Measurements from ENCODE around the gene TIMM10B.
"Not testable (repeated sequence)": the region's sequence is repeated elsewhere in the genome, so short reads cannot be mapped to it uniquely, and the experiment has no call there.

Gene TIMM10B

DNA sequence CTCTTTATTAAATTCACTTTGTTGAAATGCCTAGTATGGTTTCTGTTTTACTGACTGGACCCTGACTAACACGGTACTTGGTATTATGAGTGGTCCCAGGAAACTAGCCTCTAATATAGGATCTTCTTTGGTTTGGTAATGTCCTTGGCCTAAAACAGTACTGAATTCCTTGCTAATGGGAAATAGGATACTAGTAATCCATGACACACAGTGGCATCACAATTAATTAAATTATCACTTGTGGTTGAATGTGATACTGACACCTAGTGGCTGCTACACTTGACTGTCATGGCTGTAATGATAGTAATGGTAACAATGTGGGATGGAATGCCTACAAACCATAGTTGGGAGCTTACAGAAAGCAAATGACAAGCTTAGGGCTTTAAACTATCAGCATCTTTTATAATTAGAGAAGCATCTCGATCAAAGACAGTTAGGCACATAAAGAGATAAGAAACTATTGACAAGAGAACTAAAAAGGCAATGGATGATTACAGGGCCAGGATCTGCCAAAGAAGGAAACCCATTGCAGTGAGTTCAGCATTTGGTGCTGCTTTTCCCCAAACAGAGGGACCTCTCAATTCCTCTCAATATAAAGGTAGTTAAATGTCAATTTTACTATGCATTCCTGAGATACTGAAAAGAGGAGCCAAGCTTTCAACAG, 24.4 kb downstream of the TIMM10B start:
- peak; percentile 44 for DNase-seq (ENCODE audit: low spot score)

GRCh38 chr11:6516865-6517264, 35.6 kb downstream of the TIMM10B start:
- no peak for DNase-seq (ENCODE audit: low spot score)

- DNase-seq (ENCODE audit: low spot score) = no peak
These were observed 39.0 kb downstream of the TIMM10B start for GRCh38 chr11:6520265-6520664.

DNA sequence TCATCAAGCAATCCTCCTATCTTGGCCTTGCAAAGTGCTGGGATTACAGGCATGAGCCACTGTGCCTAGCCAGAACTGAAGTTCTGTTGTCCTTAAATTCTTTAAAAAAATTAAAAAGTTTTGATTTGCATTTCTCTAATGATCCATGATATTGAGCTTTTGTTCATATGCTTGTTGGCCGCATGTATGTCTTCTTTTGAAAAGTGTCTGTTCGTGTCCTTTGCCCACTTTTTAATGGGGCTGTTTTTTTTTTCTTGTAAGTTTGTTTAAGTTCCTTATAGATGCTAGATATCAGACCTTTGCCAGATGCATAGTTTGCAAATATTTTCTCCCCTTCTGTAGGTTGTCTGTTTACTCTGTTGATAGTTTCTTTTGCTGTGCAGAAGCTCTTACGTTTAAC, 40.6 kb downstream of the TIMM10B start:
- not testable (repeated sequence) for DNase-seq (ENCODE audit: low spot score)

GRCh38 chr11:6523253-6523652, 42.0 kb downstream of the TIMM10B start:
- no peak for DNase-seq (ENCODE audit: low spot score)

GRCh38 chr11:6526411-6527135, 45.3 kb downstream of the TIMM10B start:
- DNase-seq (ENCODE audit: low spot score) = no peak

DNA sequence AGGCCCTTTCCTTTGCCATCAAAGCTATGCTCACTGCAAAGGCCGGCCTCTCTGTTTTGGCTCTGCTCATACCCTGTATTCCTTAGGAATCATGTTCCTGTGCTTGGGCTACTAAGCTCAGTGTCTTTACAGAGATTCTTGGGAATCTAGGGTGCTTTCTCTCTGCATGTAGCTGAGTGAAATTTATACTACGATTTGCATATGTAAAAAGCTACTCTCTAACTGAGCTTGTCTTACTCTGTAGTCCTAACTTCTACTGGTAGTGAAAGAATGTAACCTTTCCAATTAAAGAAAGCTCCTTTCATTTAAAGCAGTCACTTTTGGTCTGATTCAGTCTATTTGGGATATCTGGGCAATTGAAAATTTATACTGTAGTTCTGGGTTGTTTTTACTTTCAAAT, 48.0 kb downstream of the TIMM10B start:
- DNase-seq (ENCODE audit: low spot score) = no peak

DNA sequence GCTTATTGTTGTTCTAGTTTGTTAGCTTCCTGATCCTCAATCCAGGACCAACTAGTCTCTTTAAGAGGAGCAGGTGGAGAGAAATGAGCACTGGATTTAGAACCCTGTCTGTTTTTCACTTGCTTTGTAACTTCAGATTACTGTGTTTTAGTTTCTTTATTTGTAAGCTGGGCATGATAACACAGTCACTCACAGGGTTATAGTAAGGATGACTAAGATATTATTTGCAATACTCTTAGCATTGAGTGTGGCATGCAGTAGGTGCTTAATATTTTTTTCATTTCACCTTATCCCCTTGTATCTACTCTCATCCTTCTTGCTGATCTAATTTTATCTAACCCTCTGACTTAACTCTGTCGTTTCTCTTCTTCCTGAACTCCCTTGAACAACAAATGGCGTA, 49.5 kb downstream of the TIMM10B start:
- no peak for DNase-seq (ENCODE audit: low spot score)

DNA sequence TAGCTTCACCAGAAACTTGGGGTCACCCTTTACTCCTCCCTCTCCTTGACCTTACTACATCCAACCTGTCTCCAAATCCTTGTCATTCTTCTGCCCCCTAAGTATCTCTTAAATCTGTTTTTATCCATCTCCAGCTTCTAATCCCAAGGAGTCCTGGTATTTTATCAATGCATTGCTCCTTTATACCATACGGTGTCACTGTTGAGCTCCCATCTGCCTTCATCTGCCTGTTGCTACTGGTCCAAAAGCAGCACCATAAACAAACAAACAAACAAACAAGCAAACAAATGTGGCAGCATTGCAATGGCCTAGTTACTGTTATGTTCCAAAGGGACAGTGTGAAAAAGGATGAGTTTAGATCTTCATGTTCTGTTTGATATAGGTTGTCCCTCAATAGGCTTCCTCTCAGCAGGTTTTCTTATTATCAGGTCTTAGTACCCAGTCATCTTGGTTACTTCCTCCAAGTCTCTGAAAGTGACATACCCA, 50.0 kb downstream of the TIMM10B start:
- DNase-seq (ENCODE audit: low spot score) = peak; percentile 56
